HCT116 (cell line): ENCODE measurements around the gene TNFRSF6B. TPM values are rescaled to one million over a fixed set of nuclear protein-coding genes. Genes with fewer than 3 reads are reported as not detected.
A peak's percentile ranks its signal among the peaks of the same experiment; 100 is the strongest.

Source experiments
- ATAC-seq: fragments of 200-7000 bp; cut with Tn5 transposase; 2 replicates; pipeline ENCODE4 v1.9.1; 2020; ENCODE audit warnings: mild to moderate bottlenecking, moderate library complexity
- BruUV-seq: library from RNA; stranded (reverse); fragments of 400-500 nt; replicated peaks from 2 replicates; lab custom pipeline; 2021; lab: Mats Ljungman, UMichigan
- CTCF ChIA-PET: fragments of 300-600 bp; sonication (Branson Sonifier 250); formaldehyde crosslinking; loops from one replicate; lab custom pipeline; 2021; ENCODE audit warnings: antibody characterized with exemption; lab: Charles Lee
- POLR2A ChIA-PET: fragments of 300-600, 350-600 bp; sonication (Branson Sonifier 250); formaldehyde crosslinking; loops from one replicate; lab custom pipeline; 2021; ENCODE audit warnings: antibody characterized with exemption; lab: Charles Lee
- RAD21 ChIA-PET, 2 experiments: fragments of 300-600 bp; sonication (Branson Sonifier 250); formaldehyde crosslinking; loops; one replicate each; lab custom pipeline; 2023; ENCODE audit warnings: low total read pairs in 2 of 2; ENCODE audit not compliant: uncharacterized antibody in 2 of 2, unreplicated experiment in 2 of 2, low non-redundant PET in 1 of 2; lab: Charles Lee
- DNase-seq: peaks from one replicate; pipeline ENCODE4 v3.0.0-alpha.2; 2010; ENCODE audit warnings: low read depth, low spot score
- H2AFZ ChIP-seq: fragments of 200-600 bp; shearing (Covaris generic), sonication (generic); 2 replicates; pipeline ENCODE4 v1.6.1; 2017; ENCODE audit warnings: low read depth, mixed run types, mixed read lengths, antibody characterized with exemption, low read length; ENCODE audit not compliant: poor library complexity, severe bottlenecking
- H3K27ac ChIP-seq: 2 replicates; pipeline ENCODE4 v1.5.1; 2012; ENCODE audit warnings: low read depth, low read length
- H3K27me3 ChIP-seq: fragments of 200-600 bp; sonication (generic); 2 replicates; pipeline ENCODE4 v1.6.1; 2016; ENCODE audit warnings: mixed run types, low read length, mixed read lengths; ENCODE audit not compliant: insufficient read depth
- H3K36me3 ChIP-seq, 2 experiments: fragments of 200-500 bp in 1 of 2; fragments of 200-600 bp in 1 of 2; sonication (Bioruptor generic) in 1 of 2; sonication (generic) in 1 of 2; 2 replicates each; pipeline versions ENCODE4 v1.5.1 to v1.6.1; 2014 to 2016; ENCODE audit warnings: low read length in 2 of 2, inconsistent platforms in 1 of 2, mixed read lengths in 1 of 2, mixed run types in 1 of 2; ENCODE audit not compliant: insufficient read depth in 2 of 2, control insufficient read depth in 1 of 2
- H3K4me1 ChIP-seq, 2 experiments: fragments of 200-600 bp in 1 of 2; sonication (generic) in 1 of 2; 2 replicates each; pipeline versions ENCODE4 v1.5.1 to v1.6.1; 2012 to 2017; ENCODE audit warnings: low read length in 2 of 2, inconsistent platforms in 1 of 2, mild to moderate bottlenecking in 1 of 2, mixed read lengths in 1 of 2, mixed run types in 1 of 2, moderate library complexity in 1 of 2; ENCODE audit not compliant: insufficient read depth in 2 of 2, control insufficient read depth in 1 of 2
- H3K4me2 ChIP-seq: fragments of 200-600 bp; sonication (generic); 2 replicates; pipeline ENCODE4 v1.6.1; 2017; ENCODE audit warnings: mixed run types, low read length, mixed read lengths
- H3K4me3 ChIP-seq, 2 experiments: fragments of 200-600 bp in 1 of 2; sonication (generic) in 1 of 2; replicated peaks in 1 of 2; 2 replicates each; pipeline ENCODE4 v1.5.1; 2011 to 2016; ENCODE audit warnings: low read length in 2 of 2, control low read depth in 1 of 2, low read depth in 1 of 2, mild to moderate bottlenecking in 1 of 2, mixed read lengths in 1 of 2, mixed run types in 1 of 2
- H3K79me2 ChIP-seq: fragments of 200-600 bp; sonication (generic); 2 replicates; pipeline ENCODE4 v1.6.1; 2017; ENCODE audit warnings: mild to moderate bottlenecking, mixed run types, low read length, moderate library complexity, mixed read lengths; ENCODE audit not compliant: insufficient read depth
- H3K9ac ChIP-seq: fragments of 200-600 bp; sonication (generic); 2 replicates; pipeline ENCODE4 v1.6.1; 2016; ENCODE audit warnings: low read length, mixed read lengths
- H3K9me2 ChIP-seq: fragments of 200-600 bp; sonication (generic), shearing (Covaris generic); 2 replicates; pipeline ENCODE4 v1.6.1; 2017; ENCODE audit warnings: mixed run types, mild to moderate bottlenecking, moderate library complexity; ENCODE audit not compliant: insufficient read depth
- H3K9me3 ChIP-seq, 2 experiments: fragments of 200-500 bp in 1 of 2; fragments of 200-600 bp in 1 of 2; sonication (Bioruptor generic) in 1 of 2; sonication (generic) in 1 of 2; 2 replicates each; pipeline ENCODE4 v1.6.1; 2014 to 2017; ENCODE audit warnings: low read length in 2 of 2, mixed read lengths in 2 of 2, inconsistent platforms in 1 of 2, low read depth in 1 of 2, mild to moderate bottlenecking in 1 of 2, mixed run types in 1 of 2, moderate library complexity in 1 of 2; ENCODE audit not compliant: control insufficient read depth in 1 of 2, insufficient read depth in 1 of 2
- H4K20me1 ChIP-seq: fragments of 200-600 bp; sonication (generic), shearing (Covaris generic); 2 replicates; pipeline ENCODE4 v1.6.1; 2017; ENCODE audit warnings: mixed run types, mild to moderate bottlenecking, moderate library complexity; ENCODE audit not compliant: insufficient read depth
- CBX3 ChIP-seq: IDR thresholded peaks from 2 replicates; pipeline ENCODE4 v1.6.1; 2012; ENCODE audit warnings: low read depth
- JUND ChIP-seq: IDR thresholded peaks from 2 replicates; pipeline ENCODE4 v1.6.1; 2012
- MAX ChIP-seq: IDR thresholded peaks from 2 replicates; pipeline ENCODE4 v1.6.1; 2012
- POLR2A ChIP-seq: IDR thresholded peaks from 2 replicates; pipeline ENCODE4 v1.7.0; 2011; ENCODE audit warnings: borderline replicate concordance; ENCODE audit not compliant: insufficient read depth, insufficient read length; ENCODE audit errors: extremely low read depth
- POLR2AphosphoS5 ChIP-seq: IDR thresholded peaks from 2 replicates; pipeline ENCODE4 v1.6.1; 2011; ENCODE audit warnings: mild to moderate bottlenecking, low read depth, low read length, moderate library complexity
- SP1 ChIP-seq: IDR thresholded peaks from 2 replicates; pipeline ENCODE4 v1.6.1; 2012; ENCODE audit warnings: low read depth
- ZBTB33 ChIP-seq: IDR thresholded peaks from 2 replicates; pipeline ENCODE4 v1.6.1; 2011; ENCODE audit warnings: mild to moderate bottlenecking, low read length, moderate library complexity; ENCODE audit not compliant: insufficient replicate concordance; ENCODE audit errors: extremely low read depth
- intact Hi-C: fragments of 100-400 bp; cut with micrococcal nuclease; formaldehyde crosslinking; loops from 2 replicates; pipeline ENCODE4 v1.10.0; 2022
- total RNA-seq: library from RNA; stranded (reverse); gene quantifications from one replicate; pipeline ENCODE4 v1.2.1, GENCODE V29; 2021; ENCODE audit not compliant: unreplicated experiment

Gene TNFRSF6B
- total RNA-seq, 1 experiment from 2014 or later: 147 TPM

- H3K36me3 ChIP-seq: peaks cover 0 to 10% of the 10 kb centered on the region in 2 experiments; a peak in 1 of 4 replicates
- intact Hi-C loops: no loop called here
- ATAC-seq: no peak
- no peak overlapping the region for H2AFZ ChIP-seq
- no peaks in the 10 kb centered on the region; the same call in 1 of the 2 replicates for H3K79me2 ChIP-seq
- no peak overlapping the region for H3K9ac ChIP-seq
- no peaks in the 10 kb centered on the region for H3K9me2 ChIP-seq
- H3K27ac ChIP-seq: peak overlapping the region; percentile 59; the same call in 1 of the 2 replicates
- ChIA-PET POLR2A (interaction anchor here (1.8 kb wide), 1 partner anchor 9 kb away, joined by 7 read pairs; no protein-coding TSS in a partner anchor), RAD21 (no interaction called here), CTCF (no interaction called here)
- no peak overlapping the region for H3K4me3 ChIP-seq
- TF ChIP-seq CBX3 (no peak), POLR2A (no peak), MAX (no peak), SP1 (no peak), ZBTB33 (no peak), POLR2AphosphoS5 (peak; percentile 18), JUND (no peak)
- H3K27me3 ChIP-seq: no peaks in the 10 kb centered on the region
- peaks cover 25 to 65% of the 10 kb centered on the region in 2 experiments for H3K4me1 ChIP-seq
- no peaks in the 10 kb centered on the region for H4K20me1 ChIP-seq
- H3K9me3 ChIP-seq: no peaks in the 10 kb centered on the region
- no TSS peak for BruUV-seq
- no peak for DNase-seq
- H3K4me2 ChIP-seq: no peak overlapping the region
Measured at GRCh38 chr20:63690898-63691710, 5.3 kb upstream of the TNFRSF6B start.
